ENCODE results near the gene LMBRD2. TPM values are rescaled to one million over a fixed set of nuclear protein-coding genes. Genes with fewer than 3 reads are reported as not detected.

The LMBRD2 gene
- total and polyA plus RNA-seq, 2 of the 8 experiments (the other 6 are each of a cell fraction or from before 2014, with no cell fraction given), result 1.1 to 4.1 TPM

DNA sequence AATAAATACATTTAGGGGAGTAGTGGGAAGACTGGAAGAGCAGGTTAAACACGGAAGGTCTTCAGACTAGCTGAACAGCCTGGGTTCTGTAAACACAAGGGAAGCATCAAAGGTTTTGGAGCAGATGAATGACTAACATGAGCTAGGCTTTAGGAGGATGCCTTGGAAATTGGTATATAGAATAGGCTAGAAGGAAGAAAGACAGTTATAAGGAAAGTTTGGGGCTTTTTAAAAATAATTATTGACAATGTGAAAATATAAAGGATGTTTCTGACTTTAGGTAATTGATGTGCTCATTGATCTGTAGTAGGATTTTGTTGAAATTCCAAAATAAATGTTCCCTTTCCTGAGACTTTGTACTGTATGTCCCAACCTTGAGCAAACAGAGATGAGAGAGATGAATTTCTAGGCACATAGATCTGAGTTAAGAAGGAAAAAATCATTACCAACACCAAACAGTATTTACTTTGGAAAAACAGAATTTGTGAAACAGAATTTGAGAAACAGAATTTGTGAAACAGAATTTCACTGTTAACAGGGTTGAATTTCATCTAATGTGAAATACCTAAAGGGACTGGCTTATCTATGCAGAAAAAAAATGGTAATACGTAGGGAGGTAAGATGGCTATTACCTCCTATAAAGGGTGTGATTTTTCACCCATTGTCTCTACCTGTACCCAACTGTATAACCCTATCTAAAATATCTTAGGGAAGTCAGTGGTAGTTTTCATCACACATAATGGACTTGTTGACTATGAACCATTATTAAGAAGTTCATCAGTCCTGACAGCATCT lies 29.1 kb upstream of the LMBRD2 start:
- POLR2A ChIA-PET (ENCODE audit: partially characterized antibody), result no interaction called here
- TF ChIP-seq SAP30 (IDR thresholded peaks at IDR 0.05; ENCODE audit: insufficient read depth, insufficient replicate concordance, low read length) (no peak), CBX8 (IDR thresholded peaks at IDR 0.05; ENCODE audit: borderline replicate concordance, low read depth, low read length) (no peak), CTBP2 (IDR thresholded peaks at IDR 0.05; ENCODE audit: borderline replicate concordance, insufficient read depth, insufficient read length, low read length) (no peak), HDAC6 (IDR thresholded peaks at IDR 0.05; ENCODE audit: low read depth, low read length) (no peak), YY1 (IDR thresholded peaks at IDR 0.05; ENCODE audit: low read depth, low read length) (no peak), EGR1 (IDR thresholded peaks at IDR 0.05; ENCODE audit: borderline replicate concordance, low read depth, low read length) (no peak), SUZ12 (IDR thresholded peaks at IDR 0.05; ENCODE audit: low read length) (no peak), KDM1A (IDR thresholded peaks at IDR 0.05; ENCODE audit: borderline replicate concordance, low read length) (no peak), ZNF274 (IDR thresholded peaks at IDR 0.05; ENCODE audit: borderline replicate concordance, extremely low read depth, low read length) (no peak), POLR2AphosphoS5 (IDR thresholded peaks at IDR 0.05; ENCODE audit: low read depth, low read length) (no peak)
- TF ChIP-seq, protein P1, sequence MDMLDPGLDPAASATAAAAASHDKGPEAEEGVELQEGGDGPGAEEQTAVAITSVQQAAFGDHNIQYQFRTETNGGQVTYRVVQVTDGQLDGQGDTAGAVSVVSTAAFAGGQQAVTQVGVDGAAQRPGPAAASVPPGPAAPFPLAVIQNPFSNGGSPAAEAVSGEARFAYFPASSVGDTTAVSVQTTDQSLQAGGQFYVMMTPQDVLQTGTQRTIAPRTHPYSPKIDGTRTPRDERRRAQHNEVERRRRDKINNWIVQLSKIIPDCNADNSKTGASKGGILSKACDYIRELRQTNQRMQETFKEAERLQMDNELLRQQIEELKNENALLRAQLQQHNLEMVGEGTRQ (IDR thresholded peaks at IDR 0.05; ENCODE audit: low read length), result no peak

More for the DNA sequence above, 29.1 kb upstream of the LMBRD2 start:
- Histone ChIP-seq H3K9ac (replicated peaks in 1 of 4; ENCODE audit: extremely low read depth in 1 of 4, low read depth in 3 of 4, low read length in 3 of 4) (no peak overlapping the region), H3K4me3 (ENCODE audit: extremely low read depth in 1 of 4, insufficient read depth in 2 of 4, low read depth in 3 of 4, low read length in 4 of 4) (no peak overlapping the region), H2BK15ac (ENCODE audit: low read length) (no peak overlapping the region), H3K9me3 (ENCODE audit: insufficient read depth in 2 of 2, low read depth in 1 of 2, low read length in 1 of 2) (no peaks in the 10 kb centered on the region; a peak in 1 of 4 replicates), H3K79me1 (ENCODE audit: low read depth, low read length) (no peaks in the 10 kb centered on the region), H3K23me2 (ENCODE audit: low read depth, low read length) (no peaks in the 10 kb centered on the region), H3K79me2 (ENCODE audit: control insufficient read depth in 1 of 2, insufficient read depth in 2 of 2, low read length in 2 of 2) (no peaks in the 10 kb centered on the region), H2BK12ac (ENCODE audit: low read depth, low read length) (no peak overlapping the region), H3K27me3 (replicated peaks in 1 of 4; ENCODE audit: control insufficient read depth in 3 of 4, extremely low read depth in 1 of 4, insufficient read depth in 3 of 4, low read length in 3 of 4) (peaks cover 0 to 3% (median 0%) of the 10 kb centered on the region in 4 experiments; a peak in 1 of 7 replicates), H3K4me1 (replicated peaks in 1 of 4; ENCODE audit: control insufficient read depth in 3 of 4, insufficient read depth in 4 of 4, low read length in 3 of 4) (no peaks in the 10 kb centered on the region), H3K4ac (replicated peaks; ENCODE audit: insufficient read length, low read depth, low read length) (no peak overlapping the region), H3K36me3 (ENCODE audit: control insufficient read depth in 2 of 4, insufficient read depth in 4 of 4, low read length in 3 of 4) (peaks cover 4 to 55% (median 25%) of the 10 kb centered on the region in 4 experiments), H4K5ac (ENCODE audit: insufficient read length, low read depth, low read length) (no peak overlapping the region), H3K4me2 (ENCODE audit: insufficient read depth in 1 of 2, low read depth in 2 of 2, low read length in 2 of 2) (no peak overlapping the region), H2AK5ac (ENCODE audit: low read depth, low read length) (no peak overlapping the region), H2AFZ (ENCODE audit: low read length) (no peak overlapping the region), H4K20me1 (replicated peaks in 1 of 2; ENCODE audit: control insufficient read depth in 1 of 2, insufficient read depth in 2 of 2, low read length in 2 of 2) (no peaks in the 10 kb centered on the region), H3K56ac (replicated peaks; ENCODE audit: insufficient read length, low read depth, low read length) (no peak overlapping the region), H4K8ac (ENCODE audit: extremely low read depth, insufficient read depth, low read length) (no peak overlapping the region), H4K91ac (replicated peaks; ENCODE audit: insufficient read length, low read length) (no peak overlapping the region), H2BK20ac (ENCODE audit: low read length) (no peak overlapping the region), H3K23ac (ENCODE audit: insufficient read length) (no peak overlapping the region), H3K18ac (ENCODE audit: extremely low read depth, low read length) (no peak overlapping the region), H2BK5ac (ENCODE audit: low read depth, low read length) (no peak overlapping the region), H3K27ac (ENCODE audit: low read depth, low read length) (no peak overlapping the region), H3K14ac (ENCODE audit: insufficient read length) (no peak overlapping the region), H2BK120ac (replicated peaks; ENCODE audit: low read depth, low read length) (no peak overlapping the region)
- CTCF ChIA-PET (ENCODE audit: partially characterized antibody), result interaction anchor here (1.0 kb wide), 1 partner anchor 9 kb away, joined by 3 read pairs; no protein-coding TSS in a partner anchor
- FAIRE-seq (no peak), DNase-seq (ENCODE audit: low read depth in 1 of 2, low spot score in 2 of 2) (no peak)
- 93% methylated on average over 2 of the region's 2 CpGs; no CpG with 5 or more reads in 1 of the 2 experiments for WGBS, 2 experiments (ENCODE audit: extremely low coverage in 1 of 2, insufficient coverage in 1 of 2, insufficient read length in 1 of 2, insufficient replicate concordance in 2 of 2, low coverage in 1 of 2, low lambda C conversion rate in 2 of 2, missing lambda C conversion rate in 1 of 2)

All from H1 (cell line).